OCI-M2 (cell line): ENCODE data around the gene TULP4.
"Not testable (repeated sequence)": the region's sequence is repeated elsewhere in the genome, so short reads cannot be mapped to it uniquely, and the experiment has no call there.

Experiments
- DNase-seq: peaks from one replicate; lab custom pipeline; 2025; ENCODE audit not compliant: unreplicated experiment; lab: John Stamatoyannopoulos, UW

The TULP4 gene

DNA sequence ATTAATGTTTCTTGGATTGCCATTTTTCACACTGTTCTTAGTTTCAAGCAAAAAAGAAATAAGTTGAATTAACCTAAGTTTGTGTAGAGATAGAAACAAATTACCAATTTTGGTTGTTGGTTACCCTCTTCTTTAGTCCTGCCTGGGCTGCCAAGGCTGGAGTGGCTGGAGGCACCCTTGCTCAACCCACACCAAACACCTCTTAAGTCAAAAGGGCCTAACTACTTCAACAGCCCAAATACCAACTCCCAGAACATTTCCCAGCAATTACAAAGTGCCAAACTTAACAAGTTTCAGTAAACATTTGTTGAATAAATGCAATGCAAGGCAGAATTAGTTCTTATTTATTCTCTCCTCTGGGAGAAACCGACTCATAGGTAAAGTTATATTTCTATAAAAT is 209.5 kb downstream of the TULP4 start:
- no peak for DNase-seq

- no peak for DNase-seq
Observed at GRCh38 chr6:158522616-158523015, 210.4 kb downstream of the TULP4 start.

DNA sequence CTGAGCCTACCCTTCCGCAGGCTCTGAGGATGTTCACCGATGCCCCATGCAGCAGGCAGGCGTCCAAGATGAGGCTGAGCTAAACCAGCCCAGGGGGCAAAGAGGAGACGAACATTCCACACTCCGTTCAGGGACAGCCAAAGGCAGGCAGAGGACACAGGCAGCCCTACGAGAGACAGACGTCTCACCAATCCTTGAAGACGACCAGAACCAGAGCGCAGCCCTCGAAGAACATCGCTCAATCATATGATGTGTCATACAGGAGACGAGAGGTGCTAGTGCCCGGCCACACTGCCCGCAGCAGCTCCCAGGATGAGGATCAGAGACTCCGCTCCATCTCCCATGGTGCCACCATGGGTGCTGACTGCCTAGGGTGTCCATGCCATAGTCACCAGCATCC is 212.0 kb downstream of the TULP4 start:
- no peak for DNase-seq

DNA sequence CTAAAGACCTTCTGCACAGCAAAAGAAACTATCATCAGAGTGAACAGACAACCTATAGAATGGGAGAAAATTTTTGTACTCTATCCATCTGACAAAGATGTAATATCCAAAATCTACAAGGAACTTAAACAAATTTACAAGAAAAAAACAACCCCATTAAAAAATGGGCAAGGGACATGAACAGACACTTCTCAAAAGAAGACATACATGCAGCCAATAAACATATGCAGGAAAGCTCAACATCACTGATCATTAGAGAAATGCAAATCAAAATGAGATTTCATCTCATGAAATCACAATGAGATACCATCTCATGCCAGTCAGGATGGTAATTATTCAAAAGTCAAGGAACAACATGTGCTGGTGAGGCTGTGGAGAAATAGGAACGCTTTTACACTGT is 215.6 kb downstream of the TULP4 start:
- not testable (repeated sequence) for DNase-seq

- no peak for DNase-seq
Observed at GRCh38 chr6:158528826-158529225, 216.6 kb downstream of the TULP4 start.

- no peak for DNase-seq
Observed at GRCh38 chr6:158529629-158530028, 217.4 kb downstream of the TULP4 start.

DNA sequence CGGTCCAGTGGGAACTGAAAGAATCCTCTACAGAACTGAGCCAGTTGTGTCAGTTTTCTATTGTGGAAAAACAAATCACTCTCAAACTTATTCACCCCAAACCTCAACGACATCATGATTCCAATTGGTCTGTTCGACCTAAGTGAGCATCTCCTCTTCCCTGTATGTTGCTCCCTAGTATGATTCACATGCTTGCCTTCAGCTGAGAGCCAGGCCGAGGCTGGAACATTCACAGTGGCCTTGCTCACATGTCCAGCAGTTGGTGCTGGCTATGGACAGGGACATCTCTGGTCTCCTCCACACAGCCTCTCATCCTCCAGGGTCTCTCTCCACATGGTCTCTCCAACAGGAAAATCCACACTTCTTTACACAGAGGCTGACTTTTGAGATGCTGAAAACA is 219.3 kb downstream of the TULP4 start:
- no peak for DNase-seq

DNA sequence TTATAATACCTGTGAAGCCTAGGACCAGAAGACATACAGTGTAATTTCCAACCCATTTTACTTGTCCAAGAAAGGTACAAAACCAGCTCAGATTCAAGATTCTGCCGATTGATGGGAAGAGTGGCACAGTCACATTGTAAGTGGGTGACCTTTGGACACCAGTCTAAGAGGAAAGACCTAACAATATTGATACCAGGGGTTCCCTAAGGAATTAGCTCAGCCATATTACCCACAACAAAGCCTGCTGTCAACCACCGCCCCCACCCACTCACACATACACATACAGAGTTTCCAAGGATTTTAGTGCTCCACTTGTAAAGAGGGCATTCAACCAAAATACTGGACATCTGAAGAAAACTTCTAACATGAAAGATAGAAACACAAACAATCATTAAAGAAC is 219.7 kb downstream of the TULP4 start:
- no peak for DNase-seq

DNA sequence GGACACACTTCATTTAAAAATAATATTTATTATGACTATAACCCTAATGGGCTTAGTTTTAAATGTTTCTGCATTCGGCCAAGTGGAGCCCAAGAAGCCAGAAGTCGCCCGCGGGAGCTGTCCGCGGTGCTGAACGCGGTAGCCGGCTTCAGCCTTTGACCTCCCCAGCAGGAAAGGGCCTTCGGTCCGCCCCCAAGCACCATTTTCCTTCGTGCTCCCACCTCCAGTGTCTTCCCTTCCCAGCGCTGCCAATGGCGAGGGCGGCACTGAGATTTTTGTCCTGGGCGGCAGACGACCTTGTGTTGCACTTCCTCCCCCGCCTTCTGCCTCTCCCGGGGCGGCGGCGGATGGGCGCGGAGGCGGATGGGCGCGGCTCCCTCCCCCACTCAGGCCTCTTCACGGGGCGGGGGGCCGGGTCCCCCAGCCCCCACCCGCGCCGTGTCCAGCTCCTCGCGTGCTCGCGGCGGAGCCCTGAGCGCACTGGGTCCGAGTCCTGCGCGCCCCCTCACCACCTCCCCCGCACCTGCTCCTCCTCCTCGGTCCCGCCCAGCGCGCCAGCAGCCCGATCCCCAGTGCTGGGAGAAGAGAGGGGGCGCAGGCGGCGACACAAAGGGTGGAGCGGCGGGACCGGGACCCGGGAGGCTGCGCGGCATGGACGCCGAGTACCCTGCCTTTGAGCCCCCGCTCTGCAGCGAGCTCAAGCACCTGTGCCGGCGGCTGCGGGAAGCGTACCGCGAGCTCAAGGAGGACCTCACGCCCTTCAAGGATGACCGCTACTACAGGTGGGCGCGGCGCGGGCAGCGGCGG is 224.0 kb downstream of the TULP4 start:
- DNase-seq: peak; percentile 64

DNA sequence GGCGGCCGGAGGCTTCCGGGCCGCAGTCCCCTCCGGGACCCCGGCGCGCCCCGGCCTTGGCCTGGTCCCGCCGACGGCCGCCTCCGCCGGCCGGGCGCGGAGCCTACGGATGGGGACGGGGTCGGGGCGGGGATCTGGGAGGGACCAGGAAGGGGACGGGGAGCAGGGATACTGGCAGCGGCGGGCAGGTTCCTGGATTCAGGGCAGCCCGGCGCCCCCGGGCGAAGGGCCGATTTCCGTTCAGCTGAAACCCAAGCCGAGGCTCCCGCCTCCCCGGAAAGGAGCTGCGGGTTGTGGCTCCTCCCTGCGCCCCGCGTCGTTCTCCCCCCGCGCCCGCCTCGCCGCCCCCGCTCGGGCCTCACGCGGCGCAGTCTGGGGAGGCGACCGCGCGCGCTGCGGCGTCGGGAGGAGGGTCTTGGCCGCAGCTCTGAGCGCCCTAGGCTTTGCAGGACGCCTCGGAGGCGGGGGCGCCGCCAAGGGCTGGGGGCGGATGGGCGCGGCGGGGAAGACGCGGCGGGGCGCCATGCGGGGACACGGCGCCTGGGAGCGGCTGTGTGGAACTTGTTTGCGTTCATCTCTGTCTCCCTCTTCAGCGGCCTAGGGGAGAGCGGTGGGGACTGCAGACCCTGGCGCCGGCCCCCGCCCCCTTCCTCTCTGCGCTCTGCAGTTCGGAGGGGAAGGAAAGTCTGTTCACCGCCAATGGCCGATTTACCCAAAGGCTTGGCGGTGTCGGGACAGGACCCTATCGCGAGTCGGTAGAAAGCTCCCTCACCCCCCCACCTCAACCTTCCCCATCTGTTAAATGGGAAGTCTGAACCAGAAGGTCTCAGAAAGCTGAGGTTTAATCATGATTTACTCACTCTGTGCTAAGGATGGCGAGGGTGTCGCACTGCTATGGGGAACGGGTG is 224.9 kb downstream of the TULP4 start:
- no peak for DNase-seq

DNA sequence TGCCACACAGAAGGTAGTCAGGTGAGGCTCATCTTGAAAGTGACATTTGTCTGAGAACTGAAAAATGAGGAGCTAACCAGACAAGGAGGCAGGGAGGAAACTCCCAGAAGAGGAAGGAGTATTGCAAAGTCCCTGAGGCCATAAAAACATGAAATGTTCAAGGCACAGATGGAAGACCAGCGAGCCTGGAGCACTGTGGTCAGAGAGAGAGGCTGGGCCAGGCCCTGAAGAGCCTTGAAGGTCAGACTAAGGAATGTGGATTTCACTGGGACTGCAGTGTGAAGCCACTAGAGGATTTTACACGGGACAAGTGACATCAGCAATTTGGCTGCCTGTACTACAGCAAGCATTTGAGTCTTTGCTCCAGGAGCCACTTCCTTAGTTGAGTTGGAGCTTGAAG is 226.5 kb downstream of the TULP4 start:
- no peak for DNase-seq

GRCh38 chr6:158539413-158539812 is 227.1 kb downstream of the TULP4 start:
- DNase-seq: no peak

DNA sequence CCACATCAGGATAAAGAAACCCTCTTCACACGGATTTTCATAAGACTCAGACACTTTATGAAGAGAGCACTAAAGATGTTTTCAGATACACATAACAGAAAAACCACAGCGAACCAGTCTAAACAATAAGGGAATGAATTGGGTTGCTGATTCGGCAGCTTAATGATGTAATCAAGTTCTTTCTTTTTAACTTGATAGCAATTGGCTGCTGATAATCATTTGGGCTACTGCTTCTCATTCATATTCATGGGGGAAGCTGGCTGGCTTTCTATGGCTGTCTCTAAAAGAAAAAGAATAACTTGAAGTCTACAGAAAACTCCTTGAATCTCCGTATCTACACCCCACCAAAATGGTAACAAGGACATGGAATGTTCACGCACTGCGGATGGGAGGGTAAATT is 227.6 kb downstream of the TULP4 start:
- no peak for DNase-seq

- no peak for DNase-seq
Observed at GRCh38 chr6:158543606-158544185, 231.4 kb downstream of the TULP4 start.

DNA sequence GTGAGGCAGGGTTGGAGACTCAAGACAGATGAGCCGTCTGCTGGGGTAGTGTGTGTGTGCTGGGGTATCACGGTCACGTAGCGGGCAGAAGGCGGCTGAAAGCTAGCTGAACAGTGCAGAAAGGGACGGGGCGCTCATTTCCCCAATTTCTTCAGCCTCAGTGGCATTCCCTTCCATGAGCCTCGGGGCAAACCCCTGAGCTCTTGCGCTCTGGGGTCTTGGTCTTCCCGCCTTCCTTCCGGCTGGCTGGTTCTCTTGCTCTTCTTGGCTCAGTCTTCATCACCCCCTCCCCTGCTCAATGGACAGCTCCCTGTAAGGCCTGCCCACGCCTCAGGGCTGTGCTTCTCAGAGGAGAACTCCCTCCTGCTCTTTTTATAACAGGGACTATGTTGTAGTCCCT is 232.2 kb downstream of the TULP4 start:
- no peak for DNase-seq

- DNase-seq: no peak
Observed at GRCh38 chr6:158545043-158545966, 233.0 kb downstream of the TULP4 start.

- DNase-seq: no peak
Observed at GRCh38 chr6:158548418-158549161, 236.3 kb downstream of the TULP4 start.

DNA sequence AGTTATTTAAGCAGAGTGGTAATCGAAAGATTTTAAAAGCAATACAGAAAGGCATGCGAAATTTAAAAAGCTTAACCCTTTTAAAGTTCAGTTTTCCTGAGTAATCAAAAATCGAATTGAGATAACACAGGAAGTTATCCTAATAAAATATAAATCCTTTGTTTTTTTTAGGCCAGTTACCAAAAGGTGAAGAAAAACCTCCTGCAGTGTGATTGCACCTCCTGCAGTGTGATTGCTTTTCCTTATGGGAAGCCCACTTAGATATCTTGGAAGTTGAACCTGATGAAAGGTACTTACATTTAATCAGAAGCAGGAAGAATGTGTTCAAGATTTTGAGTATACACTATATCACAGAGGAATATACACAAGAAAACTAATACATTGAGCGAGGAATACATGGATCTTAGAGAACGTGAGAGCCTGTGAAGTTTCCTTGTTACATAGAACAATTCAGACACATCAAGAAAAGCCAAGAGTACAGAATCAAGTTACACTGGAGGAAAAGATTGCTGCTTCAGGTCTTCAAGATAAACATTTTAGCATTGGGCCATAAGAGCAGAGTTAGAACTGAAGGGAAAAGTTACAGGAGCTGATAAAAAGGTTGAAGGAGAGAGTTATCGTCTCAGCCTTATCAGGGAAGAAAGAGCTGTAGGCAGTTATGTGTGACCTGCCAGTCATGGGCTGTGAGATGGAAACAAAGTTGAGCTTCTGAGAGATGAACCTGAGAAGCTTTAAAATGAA is 240.0 kb downstream of the TULP4 start:
- DNase-seq: peak; percentile 43

- DNase-seq: no peak
Observed at GRCh38 chr6:158552796-158553138, 240.5 kb downstream of the TULP4 start.
